Stimulated activated CD8-positive, alpha-beta memory T cell treated with anti-CD3 and anti-CD28 coated beads, Interleukin-12 subunit alpha, Interleukin-12 subunit beta, amount 100 ng/mL, for 1 hour (primary cell): ENCODE data around the gene ADARB2.

ENCODE experiments used
- DNase-seq: peaks from one replicate; pipeline ENCODE4 v3.0.0-alpha.2; 2020; ENCODE audit warnings: low read depth

Gene ADARB2

DNA sequence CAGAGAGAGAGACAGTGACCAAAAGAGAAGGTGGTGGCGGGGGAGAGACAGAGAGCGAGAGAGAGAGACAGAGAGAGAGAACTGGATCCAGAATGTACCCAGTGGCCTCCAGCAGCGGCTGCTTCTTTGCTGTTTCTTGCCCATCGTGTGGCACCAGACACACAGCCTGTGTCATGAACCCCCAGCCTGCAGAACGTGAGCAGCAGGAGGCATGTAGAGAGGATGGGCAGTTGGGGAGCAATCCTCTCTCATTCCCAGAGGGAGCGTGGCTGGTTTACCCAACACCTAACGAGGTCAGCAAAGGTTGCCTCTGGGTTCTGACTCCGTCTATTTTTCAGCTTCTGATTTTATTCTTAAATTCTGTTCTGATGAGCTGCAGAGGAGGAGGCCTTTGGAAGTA is 168.1 kb downstream of the ADARB2 start:
- DNase-seq: no peak

DNA sequence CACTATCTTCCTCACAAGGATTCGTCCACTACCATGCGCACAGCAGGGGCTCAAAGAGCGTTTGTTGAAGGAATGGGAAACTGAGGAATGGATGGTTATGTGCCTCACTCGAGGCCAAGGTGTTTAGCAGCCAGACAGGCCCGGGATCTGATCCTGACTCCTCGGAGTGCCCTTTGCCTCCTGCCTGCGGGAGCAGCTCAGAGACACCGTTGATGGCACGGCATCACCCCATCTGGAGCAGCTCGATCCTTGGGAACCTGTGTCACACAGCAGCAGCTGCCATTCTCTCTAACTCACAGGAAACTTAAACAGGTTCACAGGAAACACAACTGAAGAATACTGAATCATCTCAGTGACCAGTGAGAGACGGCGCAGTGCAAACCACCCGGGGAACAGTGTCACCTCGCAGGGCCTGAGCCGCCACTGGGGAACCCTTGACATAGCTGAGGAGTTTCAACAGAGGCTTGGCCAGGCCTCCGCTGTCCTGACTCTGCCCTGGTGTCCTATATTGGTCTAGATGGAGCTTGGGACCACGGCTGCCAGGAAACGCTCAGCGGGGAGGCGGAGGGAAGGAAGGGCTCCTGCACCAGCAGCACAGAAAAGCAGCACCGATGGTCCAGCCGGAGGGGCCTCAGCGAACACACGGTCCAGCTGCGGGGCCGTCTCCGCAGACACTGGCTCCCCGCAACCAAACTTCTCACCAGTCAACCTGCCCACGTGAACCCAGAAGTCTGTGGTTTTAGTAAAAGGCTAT is 169.4 kb downstream of the ADARB2 start:
- DNase-seq: no peak

DNA sequence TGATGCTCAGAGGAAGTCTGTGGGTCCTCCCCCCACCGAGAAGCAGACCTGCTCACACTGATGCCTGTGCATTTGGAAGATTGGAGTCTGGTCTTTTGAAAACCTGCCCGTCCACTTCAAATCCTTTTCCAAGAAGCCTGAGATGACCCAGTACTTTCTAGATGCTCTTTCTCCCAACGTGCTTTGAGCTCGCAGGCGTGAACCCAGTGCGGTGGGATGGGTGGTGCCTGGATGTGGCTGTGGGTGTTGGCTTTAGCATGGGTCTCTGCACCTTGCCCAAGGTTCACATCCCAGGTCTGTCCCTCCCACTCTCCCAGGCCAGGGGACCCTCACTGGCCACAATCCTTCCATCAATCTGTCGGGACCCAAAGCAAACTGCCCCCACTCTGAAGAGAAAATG is 170.2 kb downstream of the ADARB2 start:
- no peak for DNase-seq

DNA sequence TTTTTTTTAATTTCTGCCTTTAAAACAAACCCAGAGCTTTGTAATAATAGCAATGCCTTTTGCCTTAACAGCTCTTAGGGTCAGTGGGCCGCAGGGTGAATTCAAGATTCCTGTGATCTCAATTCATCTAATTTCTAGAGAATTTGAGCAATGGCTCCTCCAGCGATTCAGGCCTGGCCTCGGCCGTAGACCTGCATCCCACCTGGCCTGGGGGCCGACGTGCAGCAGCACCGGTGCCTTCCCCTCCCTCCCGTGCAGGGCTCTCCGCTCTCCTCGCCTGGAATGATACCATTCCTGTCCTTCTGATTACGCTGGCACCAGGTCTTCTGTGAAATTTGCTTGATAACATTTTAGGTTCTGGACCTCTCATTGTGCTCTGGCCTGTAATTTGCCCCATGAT is 172.5 kb downstream of the ADARB2 start:
- no peak for DNase-seq

DNA sequence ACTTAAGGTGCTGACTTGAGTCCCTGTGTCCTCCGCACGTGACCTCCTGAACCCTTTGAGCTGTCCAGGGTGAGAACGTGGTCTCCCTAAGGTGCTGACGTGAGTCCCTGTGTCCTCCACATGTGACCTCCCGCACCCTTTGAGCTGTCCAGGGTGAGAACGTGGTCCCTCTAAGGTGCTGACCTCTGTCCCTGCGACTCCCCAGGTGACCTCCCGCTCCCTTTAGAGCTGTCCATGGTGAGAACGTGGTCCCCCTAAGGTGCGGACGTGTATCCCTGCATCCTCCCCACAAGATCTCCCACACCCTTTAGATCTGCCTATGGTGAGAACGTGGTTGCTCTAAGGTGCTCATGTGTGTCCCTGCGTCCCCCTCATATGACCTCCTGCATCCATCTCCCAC is 174.3 kb downstream of the ADARB2 start:
- no peak for DNase-seq

DNA sequence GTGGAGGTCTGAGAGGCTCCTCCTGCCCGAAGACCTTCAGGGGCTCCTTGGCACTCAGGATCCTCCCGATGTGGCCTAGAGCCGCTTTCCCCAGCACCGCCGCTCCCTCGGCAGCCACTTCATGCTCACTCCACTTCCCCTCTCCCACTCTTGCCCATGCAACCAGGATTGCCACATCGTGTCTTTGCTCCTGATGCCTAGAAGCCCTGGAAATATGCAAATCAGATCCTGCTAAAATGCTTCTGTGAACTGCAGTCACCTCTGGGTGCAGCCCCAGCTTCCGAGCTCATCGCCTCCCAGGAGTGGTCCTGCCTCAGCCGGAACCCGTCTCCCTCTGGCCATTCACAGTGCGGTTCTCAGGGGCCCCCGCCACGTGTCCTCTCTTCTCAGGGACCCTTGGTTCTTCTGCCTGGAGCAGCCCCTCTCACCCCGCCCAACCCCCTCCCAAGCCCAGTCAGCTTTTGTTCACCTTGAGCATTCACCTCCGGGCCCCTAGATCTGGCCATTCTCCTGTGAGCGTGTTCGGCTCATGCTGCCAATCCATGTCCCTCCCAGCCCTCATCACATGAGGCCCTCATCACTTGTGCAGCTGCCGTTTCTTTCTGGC is 175.5 kb downstream of the ADARB2 start:
- no peak for DNase-seq

DNA sequence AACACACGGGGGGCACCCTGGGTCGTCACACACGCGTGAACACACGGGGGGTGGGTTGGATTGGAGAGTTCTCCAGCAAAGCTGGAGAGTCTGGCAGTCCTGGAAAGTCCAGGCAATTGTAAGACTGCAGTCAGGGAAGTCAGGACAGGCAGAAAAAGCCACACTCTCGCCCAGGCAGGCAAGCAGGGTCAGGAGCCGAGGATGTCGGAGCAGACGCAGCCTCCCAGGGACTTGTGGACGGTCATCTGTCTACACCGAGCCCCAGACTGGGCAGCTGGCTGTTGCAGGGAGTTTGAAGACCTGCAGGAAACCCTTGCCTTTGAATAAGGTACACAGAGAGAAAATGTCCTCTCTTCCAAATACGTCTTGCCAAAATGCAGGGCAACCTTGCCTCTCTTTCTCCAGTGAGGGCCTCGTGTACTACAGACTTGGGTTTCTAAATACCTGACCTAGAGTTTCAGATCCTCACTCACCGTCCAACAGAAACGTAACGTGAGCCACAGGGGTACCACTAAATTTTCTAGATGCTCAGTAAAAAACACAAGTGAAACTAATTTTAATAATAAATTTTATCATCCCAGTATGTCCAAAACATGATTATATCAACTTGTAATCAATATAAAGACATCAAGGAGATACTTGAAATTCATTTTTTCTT is 176.7 kb downstream of the ADARB2 start:
- no peak for DNase-seq

DNA sequence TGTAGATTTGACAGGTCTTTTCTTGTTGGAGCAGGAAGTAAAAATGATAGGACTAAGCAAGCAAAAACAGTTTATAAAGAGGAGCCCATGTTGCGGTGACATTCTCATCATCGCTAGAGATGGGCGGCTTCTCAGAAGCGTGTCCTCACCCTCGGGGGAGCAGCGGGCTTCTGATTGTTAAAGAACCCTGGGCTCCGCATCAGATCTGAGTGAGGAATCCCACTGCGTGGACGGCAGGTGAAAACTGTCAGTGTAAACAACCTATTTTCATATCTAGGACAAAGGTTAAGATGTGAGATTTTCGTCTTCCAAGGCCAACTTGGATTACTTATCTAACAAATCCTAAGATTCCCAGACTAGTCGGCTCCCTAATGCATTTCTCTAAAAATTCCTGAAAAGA is 177.6 kb downstream of the ADARB2 start:
- no peak for DNase-seq

DNA sequence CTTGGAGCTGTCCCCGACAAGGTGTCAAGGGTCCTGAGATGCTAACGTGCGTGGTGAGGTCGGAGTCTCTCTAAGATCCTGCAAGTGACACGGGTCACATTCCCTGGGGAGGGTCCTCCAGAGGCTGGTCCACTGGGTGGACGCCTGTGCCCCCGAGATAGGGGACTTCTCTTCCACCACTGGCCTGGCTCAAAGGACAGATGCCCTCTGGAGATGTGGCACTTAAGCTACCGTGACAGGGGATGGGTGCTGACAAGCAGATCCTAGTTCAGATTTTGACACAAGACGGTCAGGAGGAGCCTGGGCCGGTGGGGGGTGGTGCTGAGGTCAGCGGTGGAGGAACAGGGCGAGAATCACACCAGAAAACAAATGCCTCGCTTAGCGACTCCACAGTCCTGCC is 178.0 kb downstream of the ADARB2 start:
- DNase-seq: no peak

DNA sequence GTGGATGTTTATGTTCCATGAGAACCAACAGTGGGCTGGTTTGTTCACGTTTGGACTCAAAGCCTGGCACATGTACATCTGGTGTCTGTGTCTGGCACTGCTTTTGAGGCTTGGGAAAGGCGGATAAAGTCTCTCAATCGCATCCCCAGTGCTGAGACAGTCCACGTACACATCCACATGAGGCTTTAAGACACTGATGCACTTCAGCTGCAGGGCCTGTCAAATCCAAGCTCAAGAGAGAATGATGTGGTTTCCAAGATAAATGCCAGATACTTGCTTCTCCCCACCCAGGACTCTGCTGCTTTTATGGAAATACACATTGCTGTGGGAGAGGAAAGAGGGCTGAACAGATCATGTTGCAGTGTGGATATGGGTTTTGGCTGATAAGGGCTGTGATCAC is 178.4 kb downstream of the ADARB2 start:
- no peak for DNase-seq

DNA sequence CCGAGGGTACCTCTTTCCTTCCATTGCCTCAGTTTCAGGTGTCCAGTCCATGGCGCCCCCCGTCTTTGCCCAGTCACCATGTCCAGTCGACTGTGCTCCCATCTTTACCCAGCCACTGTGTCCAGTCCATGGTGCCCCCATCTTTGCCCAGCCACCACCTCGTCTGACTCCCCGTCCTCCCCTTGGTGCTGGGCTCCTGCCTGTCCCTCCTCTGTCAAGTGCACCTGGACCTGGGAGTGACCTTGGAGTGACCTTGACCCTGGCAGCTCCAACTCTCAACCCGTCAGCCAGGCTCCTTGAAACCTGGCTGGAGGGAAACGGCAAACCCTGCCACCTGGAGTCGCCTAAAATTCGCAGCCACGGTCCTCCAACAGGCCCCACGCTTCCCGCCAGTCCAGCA is 180.2 kb downstream of the ADARB2 start:
- DNase-seq: no peak

DNA sequence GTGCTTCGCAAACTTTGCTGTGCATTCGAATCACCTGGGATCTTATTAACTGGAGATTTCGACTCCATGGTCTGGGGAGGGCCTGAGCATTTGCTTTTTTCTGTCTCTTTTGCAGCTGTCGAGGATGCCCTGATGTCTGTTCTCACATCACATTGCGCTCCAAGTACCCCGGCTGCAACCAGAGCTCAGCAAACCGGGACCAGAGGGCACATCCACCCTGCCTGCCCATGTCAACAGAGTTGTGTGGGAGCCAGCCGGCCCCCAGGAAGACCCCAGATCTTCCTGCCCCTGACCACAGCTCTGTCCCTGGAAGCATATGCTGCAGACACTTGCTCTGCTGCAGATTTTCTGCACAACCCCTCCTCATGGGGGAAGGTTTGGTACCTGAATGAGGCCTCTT is 180.8 kb downstream of the ADARB2 start:
- no peak for DNase-seq

DNA sequence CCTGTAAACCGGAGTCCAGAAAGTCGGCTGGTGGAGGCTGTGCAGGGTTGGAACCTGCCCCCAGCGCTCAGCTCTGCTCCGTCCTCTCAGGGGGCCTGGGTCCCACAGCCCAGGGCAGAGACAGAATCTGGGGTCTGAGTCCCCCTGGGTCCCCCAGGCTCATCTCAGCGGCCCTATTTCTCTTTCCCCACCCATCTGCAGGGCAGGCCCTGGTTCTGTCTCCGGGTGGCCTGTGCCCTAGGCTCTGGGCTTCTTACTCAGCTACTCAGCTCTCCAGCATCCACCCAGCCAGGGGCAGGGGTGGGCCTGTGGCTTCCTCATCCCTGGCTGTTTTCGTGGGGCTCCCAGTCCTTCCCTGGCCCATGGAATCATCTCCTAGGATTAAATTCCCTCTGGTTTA is 183.4 kb downstream of the ADARB2 start:
- no peak for DNase-seq

DNA sequence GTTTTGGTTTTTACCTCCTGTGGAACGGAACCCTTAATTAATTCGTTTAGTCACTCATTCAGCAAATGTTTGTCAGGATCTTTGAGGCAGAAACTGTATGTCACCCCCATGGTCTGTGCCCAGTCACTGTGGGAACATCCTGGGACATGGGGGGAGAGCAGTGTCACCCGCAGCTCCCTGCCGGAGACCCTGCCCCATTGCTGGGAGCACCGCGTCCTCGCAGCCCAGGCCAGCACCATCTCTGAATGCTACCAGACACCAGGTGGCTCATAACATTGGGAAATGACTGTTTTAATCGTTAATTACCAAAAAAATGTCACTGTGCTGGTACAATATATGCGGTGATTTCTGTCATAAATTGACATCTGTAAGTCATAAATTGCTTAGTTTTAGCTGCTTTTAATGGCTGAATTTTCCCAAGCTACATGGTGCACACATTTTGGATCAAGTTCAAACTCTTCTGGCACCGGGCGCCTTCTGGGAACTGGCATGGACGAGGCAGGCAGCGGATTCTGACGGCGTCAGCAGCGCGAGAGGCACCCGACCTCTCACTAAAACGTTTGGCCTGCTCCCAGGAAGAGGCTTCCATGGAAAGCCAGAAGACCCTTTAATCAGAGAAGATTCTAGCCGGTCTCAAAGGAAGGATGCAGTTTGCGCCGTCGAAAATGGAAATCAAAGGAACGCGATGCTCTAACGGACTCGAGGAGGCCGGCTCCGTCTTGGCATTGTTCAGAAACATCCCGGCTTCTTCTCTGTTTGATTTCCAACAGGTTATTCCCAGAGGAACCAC is 184.2 kb downstream of the ADARB2 start:
- no peak for DNase-seq

DNA sequence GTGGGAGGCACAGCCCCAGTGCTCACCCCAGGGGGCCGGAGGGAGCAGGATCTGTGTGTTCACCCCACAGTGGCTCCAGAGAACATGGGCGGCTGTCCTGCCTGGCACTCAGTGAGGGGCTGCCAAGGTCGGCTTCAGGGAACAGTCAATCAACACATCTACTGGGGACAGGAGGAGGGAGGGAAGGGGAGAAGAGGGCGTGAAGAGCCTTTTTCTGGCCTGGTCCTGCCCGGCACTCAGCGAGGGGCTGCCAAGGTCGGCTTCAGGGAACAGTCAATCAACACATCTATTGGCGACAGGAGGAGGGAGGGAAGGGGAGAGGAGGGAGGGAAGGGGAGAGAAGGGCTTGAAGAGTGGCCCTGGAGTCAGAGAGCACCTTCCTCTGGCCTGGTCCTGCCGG is 184.9 kb downstream of the ADARB2 start:
- DNase-seq: no peak

DNA sequence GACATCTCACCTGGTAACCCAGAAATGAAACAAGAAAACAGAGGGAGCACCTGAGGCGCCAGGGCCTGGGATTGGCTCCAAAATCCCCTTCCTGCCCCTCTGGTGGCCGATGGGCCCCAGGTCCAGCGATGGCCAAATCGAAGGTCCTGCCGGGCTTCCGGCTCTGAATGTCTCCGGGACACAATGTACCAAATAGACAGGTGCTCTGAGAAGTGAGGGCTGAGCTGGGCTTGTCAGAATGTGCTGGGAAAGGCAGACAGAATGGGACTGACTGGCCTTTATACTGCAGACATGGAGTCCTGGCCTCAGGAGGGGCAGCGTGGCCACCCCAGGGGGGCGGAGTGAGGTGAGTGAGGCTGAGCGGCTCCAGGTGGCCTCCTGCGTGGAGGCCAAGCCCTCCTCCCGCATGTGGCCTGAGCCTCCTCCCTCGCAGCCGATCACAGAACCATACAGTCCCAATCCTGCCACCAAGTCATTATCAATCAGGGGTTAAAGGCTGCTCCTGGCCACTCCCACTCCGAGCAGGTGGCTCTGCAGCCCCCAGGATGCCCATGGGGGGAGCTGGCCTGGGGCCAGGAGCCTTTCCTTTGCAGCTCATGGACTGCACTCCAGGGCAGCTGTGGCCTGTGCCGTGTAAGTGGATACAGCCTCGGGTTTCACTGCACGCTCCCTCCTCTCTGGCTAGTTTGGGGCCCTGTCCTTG is 185.5 kb downstream of the ADARB2 start:
- no peak for DNase-seq

DNA sequence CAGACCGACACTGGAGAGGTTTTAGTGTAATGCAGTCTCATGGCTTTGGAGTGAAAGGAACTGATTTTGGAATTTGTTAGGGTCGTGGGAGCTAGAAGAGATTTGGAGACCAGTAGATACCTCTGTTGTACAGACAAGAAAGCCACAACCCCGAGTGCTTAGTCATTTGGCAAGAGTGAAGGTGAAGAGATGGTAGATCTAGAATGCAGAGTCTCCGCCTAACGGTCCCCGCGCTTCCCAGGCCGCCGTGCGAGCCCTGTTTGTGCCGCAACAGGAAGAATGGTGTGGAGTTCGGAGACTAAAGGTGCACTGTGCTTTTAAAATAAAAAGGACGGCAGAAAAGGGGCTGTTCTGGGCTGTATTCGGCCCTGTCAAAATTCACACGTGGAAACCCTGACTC is 186.7 kb downstream of the ADARB2 start:
- DNase-seq: no peak

DNA sequence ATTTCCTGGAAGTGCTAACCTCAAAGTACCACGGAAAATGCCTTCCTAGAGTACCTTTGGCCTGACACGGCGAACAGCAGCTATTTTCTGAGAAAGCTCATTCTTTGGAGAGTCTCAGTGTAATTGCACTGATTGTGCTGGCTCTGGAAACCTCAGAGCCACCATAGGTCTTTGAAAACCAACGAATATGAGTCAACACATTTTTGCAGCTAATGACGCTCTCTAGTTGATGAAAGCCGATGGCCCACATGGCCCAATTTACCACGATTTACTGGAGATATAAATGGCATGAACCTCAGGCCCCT is 187.1 kb downstream of the ADARB2 start:
- DNase-seq: no peak

DNA sequence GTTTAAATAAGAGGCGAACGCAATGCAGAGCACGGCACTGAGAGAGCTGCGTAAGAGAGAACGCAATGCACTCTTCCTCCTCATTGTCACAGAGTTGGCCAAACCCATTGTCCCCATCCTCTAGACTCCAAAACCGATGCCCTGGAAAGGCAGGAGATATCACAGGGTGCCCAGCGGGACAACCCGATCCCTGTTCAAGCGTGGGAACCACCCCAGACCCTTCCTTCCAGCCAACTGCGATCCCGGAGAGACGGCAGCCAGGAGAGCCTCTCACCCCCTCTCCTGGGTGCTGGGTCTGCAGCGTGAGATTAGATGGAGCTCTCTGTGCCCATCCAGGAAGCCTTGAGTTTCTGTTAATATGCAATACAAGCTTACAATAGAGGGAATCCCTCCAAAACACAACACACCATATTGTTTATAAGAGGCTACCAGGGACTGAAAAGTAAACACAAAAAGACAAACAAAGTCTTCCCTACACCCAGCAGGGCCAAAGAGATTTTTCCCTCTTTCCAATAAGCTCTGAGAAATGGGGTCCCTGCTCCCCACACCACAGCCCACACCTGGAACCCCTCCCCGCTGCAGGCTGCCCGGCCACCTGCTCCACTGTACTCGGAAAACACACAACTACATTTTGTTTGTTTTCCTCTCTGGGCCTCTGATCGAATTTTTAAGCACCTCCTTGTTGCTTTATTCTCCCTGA is 187.6 kb downstream of the ADARB2 start:
- DNase-seq: no peak

DNA sequence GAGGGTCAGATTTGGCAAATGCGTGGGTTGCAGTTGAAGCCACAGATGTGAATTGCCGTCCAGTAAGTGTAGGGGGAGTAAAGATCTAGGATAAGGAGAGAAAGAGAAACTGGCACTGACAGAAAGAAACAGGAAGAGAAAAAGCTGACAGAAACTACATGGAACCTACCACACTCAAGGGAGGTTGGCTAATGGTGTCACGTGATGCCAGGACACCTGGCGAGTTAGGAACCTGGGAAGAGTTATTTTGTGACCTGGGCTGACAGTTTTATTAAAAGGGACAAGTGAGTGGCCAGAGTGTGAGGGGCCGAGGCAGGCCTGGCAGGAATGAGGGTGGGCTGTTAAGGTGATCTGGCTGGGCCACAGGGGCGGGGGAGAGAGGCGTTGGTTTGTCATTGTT is 188.7 kb downstream of the ADARB2 start:
- no peak for DNase-seq

DNA sequence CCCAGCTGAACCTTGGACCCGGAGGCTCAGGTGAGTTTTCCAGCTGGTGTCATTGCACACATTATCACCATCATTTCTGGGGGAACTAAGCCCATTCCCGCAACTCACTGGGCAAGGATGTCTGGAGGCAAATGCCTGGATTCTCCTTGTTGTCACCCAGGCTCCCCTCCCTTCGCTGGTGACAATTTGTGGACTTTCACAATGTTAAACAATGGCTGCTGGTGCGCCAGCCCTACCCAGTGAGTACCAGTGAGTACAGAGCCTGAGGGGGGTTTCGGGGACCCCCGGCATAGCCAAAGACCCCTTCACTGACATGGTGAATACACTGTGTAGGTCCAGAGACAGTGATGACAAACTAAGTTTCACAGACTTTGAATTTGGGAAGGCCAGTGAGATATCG is 189.2 kb downstream of the ADARB2 start:
- DNase-seq: no peak
